NCI-H146 (cell line): Measurements from ENCODE around the gene EEF1AKMT2.

Experiments
- DNase-seq: peaks from one replicate; lab custom pipeline; 2025; lab: John Stamatoyannopoulos, UW

EEF1AKMT2 gene

GRCh38 chr10:124719213-124719851 lies 72.4 kb downstream of the EEF1AKMT2 start:
- no peak for DNase-seq

- no peak for DNase-seq
Measured at GRCh38 chr10:124717911-124718741, 73.6 kb downstream of the EEF1AKMT2 start.

- DNase-seq, result no peak
Measured at GRCh38 chr10:124717041-124717757, 74.5 kb downstream of the EEF1AKMT2 start.

GRCh38 chr10:124716369-124716768 lies 75.3 kb downstream of the EEF1AKMT2 start:
- no peak for DNase-seq

- no peak for DNase-seq
Measured at GRCh38 chr10:124715439-124715838, 76.2 kb downstream of the EEF1AKMT2 start.

GRCh38 chr10:124713679-124714255 lies 77.9 kb downstream of the EEF1AKMT2 start:
- DNase-seq, result no peak

GRCh38 chr10:124712704-124713407 lies 78.8 kb downstream of the EEF1AKMT2 start:
- DNase-seq, result no peak

- no peak for DNase-seq
Measured at GRCh38 chr10:124711145-124711544, 80.5 kb downstream of the EEF1AKMT2 start.

- DNase-seq, result no peak
Measured at GRCh38 chr10:124710266-124710881, 81.3 kb downstream of the EEF1AKMT2 start.

- DNase-seq, result no peak
Measured at GRCh38 chr10:124709861-124710260, 81.8 kb downstream of the EEF1AKMT2 start.

GRCh38 chr10:124708922-124709520 lies 82.7 kb downstream of the EEF1AKMT2 start:
- peak; percentile 67 for DNase-seq

- DNase-seq, result peak; percentile 95
Measured at GRCh38 chr10:124708246-124708779, 83.4 kb downstream of the EEF1AKMT2 start.
